ENCODE measurements around the gene ARSJ.

ARSJ gene

DNA sequence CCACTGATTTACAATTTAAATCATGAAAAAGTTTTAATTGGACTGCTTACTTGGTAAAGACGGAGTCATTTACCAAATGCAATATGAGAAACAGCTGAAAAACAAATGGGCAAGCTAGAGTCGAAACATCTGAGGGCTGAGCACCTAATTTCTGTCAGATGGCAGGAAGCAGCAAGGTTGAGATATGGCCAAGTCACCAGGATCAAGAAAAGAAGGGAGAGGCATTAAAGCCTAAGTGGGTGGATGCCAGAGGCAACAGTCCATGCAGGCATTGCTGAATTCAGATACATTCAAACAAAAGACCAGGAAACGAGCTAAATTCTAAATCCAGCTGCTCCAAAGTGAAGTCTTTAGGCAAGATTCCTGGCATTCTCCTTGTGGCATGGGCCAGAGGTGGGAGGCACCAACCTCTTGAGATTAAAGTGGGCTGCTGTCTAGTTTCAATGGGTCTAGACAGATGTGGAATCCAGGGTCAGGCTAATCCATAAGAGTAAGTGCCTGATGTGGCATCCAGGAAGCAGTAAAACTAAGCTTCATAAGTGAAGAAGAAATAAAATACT, 8.0 kb upstream of the ARSJ start:
- DNase-seq (ENCODE audit: low spot score): no peak

DNA sequence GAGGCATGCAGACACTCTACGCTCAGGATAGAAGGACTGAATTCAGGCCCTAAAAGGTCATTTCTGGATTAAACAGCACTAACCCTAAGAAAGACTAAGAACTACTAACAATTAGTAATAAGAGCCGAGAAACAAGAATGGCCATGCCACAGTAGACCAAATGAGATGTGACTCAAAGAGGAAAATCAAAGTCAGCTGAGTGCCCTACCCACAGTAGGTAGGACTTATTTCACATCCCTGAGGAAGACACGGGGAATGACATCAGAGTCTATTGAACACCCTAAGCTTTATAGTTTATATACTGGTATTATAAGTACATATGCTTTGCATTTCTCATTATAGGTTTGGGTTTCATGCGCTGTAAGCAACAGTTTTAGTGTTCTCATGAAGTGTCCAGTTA, 2.7 kb upstream of the ARSJ start:
- DNase-seq (ENCODE audit: low spot score): no peak

DNA sequence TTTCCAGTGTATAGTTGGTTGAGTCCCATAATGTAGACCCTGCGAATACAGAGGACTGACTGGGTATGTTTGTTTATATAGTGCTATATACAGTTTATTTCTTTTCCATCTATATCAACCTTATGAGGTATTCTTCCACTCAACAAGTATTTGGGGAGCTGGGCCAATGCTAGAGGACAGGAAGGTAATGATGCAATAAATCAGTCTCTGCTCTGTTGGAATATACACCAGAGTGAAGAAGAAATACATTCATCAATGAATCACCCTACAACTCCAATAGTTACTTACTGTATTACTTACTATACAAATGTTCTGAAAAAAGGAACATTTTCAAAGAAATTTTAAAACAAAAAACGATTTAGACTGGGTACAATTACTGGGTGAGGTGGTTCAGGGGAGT, 2.1 kb upstream of the ARSJ start:
- no peak for DNase-seq (ENCODE audit: low spot score)

DNA sequence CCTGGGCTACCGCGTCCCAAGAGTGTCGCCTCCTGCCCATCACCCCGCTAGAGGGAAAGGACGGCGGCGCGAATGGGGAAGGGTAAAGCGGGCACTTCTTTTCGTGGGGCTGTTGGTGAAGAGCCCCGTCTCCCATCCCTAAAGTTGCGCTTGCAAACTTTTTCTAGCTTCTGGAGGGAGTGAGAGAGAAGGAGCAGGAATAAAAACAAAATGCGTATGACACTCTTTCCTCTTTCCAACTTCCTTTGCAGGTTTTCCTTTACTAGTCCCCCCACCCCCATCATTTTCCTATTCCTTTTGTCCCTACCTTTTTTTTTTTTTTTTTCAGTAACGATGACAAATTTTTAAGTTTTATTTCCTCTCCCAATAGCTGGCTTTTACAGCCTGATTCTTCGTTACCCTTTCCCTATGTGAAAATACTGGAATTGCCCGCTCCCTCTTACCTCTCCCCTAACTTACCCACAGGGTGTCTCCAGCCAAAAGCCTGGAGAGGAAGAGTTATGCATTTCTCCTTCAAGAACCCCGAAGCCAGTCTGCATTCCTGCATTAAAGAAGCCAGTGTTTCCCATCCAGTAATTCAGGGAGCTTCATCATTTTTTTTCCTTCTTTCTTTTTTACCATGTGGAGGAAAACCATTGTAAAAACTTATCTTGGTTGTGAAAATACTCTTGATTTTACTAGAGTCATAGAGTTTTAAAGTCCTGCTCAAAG, 613 bp upstream of the ARSJ start:
- no peak for DNase-seq (ENCODE audit: low spot score)

DNA sequence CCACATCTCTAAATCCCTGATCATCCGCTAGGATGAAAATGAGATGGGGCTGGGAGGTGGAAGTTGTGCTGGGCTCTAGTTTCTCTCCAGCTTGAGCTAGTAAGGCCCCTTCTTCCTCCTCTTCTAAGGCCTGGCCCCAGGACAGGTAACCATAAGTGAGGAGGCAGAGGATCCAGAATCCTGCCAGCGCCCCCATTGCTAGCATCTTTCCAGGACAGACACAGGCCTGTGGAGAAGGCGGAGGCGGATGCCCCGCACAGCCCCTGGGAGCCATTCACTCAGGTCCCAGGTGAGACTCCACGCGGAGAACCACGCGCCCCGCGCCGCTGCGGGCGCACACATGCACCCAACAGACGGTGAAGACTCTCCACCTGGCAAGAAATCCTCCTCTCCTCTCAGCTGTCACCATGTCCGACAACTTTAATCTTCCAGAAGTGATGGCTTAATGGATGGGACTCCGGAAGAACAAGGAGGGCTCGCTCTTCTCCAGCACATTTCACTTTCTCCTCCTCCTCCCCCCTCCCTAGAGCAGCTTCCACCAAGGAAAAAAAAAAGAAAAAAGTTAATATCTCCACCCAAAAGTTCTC, 793 bp downstream of the ARSJ start:
- DNase-seq (ENCODE audit: low spot score): no peak

DNA sequence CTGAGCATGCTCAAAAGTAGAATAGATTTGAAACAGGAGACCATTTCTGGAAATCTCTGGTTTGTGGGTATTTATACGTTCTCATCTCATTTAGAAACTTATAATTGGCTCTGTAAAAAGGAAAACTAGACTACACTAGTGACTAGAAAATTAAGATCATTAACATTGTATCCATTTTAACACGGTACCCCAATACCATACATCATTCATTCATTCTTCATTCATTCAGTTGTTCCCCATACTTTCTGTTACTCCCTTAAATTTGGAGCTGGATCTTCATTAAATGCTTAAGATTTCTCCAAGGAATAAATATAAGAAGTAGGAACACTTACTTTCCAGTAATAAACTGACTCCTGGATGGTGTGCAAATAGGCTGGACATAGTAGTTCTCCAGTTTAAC, 1.3 kb downstream of the ARSJ start:
- no peak for DNase-seq (ENCODE audit: low spot score)

DNA sequence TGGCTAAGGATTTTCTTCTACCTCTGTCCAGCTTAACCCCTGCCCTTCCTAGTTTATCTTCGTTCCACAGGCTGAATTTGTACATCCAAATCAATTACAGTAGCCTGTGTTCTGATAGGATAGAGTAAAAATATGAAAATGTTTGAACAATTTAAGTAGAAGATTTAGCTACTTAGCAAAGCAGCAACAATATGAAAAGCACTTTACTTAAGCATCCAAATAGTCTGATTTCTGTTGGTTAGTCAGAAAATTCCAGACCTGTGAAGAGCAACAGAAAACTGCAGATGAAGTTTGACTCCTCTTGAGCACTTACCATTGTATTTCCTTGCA, 2.0 kb downstream of the ARSJ start:
- DNase-seq (ENCODE audit: low spot score): no peak

DNA sequence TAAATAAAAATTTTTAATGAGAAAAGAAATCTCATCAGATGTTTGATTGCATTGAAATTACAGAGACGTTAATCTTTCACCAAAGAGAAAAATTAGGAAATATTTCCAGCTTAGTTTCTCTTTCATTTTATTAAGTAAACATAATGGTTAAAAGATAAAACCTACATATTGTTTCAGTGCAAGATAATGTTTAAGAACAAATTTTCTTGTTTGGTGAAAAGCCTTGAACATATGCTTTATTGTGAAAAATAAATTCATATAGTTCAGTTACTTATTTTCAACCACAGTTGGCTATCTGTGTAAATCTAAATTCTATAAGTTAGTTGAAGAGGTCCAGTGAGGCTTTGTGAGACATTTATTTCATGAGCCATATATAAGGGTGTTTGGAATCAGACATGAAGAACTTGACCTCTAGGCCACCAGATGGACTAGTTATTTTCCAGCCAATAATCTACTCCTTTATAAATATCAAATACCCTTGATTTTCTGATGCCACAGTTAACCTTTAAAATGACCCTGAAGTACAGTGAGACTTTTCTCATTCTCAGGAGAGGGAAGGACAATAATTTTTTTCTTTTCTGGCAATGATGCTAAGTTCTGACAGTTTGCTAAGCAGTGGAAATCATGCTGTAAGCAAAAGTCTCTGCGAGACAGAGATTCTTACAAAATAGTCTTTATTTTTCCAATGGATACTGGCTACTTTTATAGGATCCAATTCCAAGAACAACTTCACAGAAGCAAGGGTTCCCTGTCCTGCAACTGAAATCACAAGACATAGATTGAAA, 2.5 kb downstream of the ARSJ start:
- DNase-seq (ENCODE audit: low spot score): no peak

DNA sequence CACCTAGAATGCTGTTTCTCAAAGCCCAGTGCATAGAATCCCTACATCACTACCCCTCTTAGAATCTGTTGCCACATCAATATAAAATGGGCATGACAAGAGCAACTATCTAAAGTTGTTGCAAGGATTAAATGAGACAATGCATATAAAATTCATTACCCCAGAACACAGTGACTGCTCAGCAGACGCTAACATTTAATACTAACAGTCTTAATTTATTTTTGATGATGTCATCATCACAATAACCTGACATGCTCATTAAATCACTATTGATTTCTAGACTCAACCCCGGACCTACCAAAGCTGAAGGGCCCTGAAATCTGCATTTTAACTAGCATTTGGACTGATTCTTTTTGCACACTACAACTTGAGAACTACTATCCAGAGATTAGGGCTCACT, 3.9 kb downstream of the ARSJ start:
- no peak for DNase-seq (ENCODE audit: low spot score)

DNA sequence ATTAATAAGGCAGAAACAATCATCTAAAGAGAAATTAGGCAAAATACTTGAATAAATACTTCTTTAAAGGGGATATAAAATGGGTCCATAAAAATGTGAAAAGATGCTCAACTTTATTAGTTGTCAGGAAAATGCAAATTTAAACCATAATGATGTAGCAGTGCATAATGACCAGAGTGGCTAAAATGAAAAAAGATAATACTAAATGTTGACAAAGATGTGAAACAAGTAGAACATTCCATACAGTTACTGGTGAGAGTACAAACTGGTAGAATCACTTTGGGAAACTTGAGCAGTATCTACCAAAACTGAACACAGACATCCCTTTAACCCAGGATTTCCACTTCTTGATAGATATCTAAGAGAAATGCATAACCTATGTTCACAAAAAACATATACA, 5.0 kb downstream of the ARSJ start:
- no peak for DNase-seq (ENCODE audit: low spot score)

DNA sequence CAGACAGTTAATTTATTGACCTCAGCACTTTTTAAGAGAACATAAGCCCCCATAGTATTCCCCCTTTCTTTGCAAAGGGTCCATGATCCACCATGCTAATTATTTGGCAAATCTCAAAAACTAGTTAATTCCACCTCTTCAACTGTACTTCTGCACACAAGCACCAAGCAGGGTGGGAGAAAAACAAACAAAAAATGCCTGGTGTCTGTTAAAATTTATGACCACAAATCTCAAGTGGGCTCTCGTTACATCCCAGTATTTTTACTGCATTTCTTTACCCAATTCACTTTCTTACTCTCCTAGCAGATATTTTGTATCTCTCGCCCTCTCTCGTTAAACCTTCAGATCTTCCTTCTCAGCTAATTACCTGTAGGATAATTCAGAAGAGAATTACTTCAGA, 6.1 kb downstream of the ARSJ start:
- no peak for DNase-seq (ENCODE audit: low spot score)

DNA sequence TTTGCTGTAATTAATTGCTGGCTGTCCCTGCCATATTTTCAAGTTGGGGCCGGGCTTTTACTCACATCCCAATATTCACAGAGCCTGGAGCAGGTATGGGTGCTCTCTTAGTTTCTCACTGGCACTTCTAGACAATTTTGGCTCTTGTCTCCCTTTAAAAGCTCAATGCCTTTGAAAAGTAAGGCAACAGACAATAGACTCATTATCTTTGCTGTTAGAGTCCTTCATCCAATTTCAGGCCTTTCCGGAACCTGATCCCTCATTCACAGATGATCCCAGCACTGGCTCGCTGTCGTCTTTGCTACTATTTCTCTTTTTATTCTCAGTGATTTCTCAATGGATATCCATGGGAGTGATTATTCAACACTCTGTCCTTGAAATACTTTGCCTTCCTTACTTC, 6.7 kb downstream of the ARSJ start:
- no peak for DNase-seq (ENCODE audit: low spot score)

DNA sequence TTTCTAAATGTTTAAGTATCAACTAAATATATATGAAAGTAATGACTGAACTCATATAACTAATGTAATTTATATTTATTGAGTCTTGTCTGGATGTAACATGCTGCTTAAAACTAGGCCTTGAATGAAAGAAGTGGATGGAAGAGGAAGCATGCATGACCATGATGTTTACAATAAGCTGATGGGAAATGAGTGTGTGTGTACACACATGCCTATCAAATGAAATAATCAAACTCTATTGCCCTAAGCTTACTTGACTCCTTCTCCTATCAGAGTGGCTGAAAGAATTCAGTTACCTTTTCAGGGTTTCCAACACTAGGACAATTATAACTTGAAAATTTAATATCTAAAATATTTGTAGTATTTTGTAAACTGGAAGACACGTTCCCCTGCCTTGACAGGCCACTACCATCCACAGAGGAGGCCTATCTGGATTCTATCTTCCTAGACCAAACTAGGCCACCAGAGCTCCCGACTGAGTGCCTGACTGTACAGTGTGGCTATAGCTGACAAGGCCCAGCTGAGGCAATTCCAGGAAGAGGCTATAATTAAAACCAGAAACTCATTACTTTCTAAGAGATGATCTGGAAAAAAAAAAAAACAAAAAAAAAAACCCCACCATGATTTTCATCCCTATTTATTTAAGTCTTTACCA, 7.6 kb downstream of the ARSJ start:
- DNase-seq (ENCODE audit: low spot score): no peak

DNA sequence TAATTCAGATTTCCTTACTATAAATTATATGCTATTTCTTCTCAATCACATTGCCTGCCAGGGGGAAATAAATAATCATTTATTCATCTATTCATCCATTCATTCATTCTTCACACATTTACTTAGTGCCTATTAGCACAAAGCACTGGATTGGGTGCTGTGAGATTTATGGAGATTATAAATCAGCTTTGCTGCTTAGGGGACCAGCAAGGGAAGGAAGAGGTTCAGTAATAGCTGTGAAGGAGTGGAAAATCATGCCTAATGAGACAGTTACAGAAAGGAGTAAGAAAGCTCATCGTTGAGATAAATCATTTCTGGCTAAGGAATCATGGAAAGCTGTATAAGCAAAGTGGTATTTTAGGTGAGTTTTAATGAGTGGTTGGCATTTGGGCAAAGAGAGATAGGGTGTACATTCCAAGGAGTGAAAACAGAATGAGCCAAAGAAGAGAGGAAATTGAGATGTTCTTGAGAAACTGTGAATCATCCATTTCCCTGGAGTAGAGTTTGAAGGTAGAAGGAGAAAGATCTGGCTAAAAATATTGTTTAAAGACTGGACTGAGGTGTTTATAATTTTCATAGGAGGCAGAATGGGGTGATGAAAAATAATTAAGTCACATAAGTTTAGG, 9.6 kb downstream of the ARSJ start:
- DNase-seq (ENCODE audit: low spot score): no peak

DNA sequence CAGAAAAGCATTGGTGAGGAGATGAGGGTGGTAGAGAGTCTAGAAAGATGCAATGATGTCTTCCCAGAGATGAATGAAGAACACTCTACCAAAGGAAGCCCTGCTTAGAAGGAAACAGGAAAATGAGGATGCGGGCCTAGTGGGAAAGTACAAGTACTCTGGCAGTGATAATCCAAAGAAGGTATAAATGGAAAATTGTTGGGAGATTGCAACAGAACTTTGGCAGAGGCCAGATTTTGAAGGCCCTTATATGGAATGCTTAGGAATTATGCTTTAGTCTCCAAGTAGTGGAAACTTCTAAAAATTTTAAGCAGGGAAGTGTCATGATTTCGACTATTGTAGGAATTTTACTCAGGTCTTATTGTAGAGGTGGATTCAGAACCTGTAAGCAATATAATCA, 11.0 kb downstream of the ARSJ start:
- no peak for DNase-seq (ENCODE audit: low spot score)

DNA sequence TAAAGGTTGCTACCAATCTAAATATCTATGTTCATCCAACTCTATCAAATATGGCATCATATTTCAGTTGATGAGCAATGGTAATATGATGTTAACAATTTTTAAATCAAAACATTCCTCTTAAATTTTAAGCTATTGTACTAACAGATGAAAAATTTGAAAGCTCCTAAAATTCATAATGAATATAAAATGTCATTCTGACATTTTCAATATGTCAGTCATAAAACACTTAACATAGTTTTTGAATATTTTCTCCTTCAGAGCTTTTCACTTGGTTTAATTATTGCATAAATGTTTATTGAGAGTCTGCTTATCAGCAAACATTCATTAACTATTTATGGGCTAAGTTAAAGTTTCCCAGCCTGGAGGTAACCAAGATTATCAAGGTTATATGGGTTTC, 11.8 kb downstream of the ARSJ start:
- no peak for DNase-seq (ENCODE audit: low spot score)

DNA sequence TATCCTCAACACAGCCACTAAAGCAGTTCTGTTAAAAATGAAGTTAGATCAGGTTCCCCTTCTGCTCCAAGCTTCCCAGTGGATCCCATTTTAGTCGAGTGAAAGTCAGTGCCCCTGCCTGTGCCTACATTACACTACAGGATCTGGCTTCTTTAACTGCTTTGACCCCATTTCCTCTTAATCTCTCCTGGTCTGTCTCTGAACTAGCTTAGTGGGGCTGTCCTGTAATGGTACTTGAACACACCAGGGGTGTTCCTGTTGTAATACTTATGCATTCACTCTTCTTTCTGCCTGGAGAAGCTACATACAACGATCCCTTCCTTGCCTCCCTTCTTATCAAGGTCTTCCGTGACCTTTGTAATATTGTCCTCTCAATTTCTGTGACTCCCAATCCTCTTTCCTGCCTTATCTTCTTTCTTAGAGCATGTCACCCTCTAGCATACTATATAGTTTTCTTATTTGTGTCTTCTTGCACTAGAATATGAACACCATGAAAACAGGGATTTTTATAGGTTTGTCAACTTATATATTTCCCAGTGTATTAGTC, 16.7 kb downstream of the ARSJ start:
- no peak for DNase-seq (ENCODE audit: low spot score)

DNA sequence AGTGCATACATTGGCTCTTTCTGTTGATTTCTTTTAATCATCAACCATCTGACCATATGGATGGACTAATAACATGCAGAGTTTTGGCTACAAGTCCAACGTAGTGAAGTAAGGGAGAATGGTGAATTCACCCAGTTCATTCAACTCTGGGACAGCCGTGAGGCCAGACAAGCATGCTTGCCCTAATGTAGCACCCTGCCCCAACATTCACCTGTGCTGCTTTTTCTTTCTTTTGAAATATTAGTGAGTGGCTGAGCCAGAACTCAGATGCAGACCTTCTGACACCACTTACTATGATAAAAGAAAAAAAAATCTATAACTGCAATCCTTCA, 17.5 kb downstream of the ARSJ start:
- no peak for DNase-seq (ENCODE audit: low spot score)

DNA sequence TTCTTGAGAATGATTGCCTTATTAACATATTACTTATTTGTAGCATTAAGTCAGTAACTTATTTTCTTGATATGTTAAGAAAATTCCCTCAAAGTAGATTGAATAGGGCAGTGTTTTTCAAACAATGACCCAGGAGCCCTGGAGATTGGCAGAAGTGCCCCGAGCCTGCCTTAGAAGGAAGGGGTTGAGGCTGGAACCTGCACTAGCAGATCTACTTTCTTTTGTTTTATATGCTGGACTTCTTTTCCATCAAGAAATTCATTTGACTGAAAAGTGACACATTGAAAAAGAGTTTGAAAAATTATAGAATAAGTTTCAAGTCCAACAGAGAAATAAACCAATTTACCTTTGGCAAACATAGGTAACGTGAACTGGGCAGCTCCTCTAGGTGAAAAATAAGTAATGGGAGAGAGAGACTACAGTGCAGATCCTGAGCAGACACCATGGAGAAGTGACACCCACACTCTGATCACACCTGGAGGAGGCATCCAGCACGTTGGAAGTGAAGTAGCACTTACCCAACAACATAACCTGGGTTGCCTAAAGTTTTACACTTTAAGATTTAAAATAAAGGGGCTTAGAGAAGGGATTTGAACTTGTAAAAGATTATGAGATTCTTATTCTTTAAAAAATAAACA, 18.6 kb downstream of the ARSJ start:
- DNase-seq (ENCODE audit: low spot score): no peak

DNA sequence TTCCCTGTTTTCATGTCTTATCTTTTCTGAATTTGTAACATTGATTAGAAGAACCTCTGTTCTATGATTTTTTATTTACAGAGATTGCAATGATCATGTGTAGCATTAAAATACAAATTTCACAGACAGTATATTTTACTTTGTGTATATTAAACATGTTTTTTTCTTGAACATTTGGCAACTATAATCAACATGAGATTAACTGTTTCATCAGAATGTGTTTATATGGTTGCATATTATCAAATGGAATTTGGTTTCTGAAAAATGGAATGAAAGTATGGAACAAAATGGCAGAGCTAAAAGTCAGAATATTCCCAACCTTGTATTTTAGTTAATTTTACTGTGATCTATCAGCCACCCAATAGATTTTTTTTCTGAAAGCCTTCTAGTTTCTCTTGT, 19.9 kb downstream of the ARSJ start:
- no peak for DNase-seq (ENCODE audit: low spot score)

DNA sequence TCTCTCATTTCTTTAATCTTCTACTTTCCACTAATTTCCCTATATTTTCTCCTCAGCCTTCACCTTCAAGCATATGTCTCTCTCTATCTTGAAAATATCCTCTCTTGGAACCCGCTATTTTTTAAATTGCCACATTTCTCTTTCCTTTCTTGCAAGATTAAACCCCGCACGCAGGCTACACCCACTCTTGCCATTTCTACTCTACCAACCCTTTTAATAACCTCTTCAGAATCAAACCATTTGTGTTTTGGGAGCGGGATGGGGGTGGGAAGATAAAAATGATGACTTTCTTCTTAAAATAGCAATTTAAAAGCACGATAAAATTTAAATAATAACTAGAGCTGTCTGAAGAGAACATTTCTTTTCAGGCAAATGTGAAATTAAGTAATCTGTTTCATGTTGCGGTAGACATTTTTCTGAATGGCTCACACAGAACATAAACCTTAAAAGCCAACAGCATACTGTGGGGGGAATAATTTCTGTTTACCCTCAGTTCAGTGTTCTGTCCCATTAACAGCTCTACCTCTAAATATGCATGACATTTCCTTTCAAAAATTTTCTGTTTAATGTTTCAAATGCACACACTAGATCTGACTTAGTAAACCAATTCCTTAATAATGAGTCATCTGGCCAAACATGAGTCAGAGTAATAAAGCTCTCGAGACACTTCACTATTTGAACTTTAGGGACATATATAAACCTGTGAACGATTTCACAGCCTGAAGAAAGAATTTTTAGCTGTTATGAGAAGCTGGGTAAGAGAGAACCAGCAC, 20.5 kb downstream of the ARSJ start:
- peak; percentile 4 for DNase-seq (ENCODE audit: low spot score)

All from CD4-positive, alpha-beta T cell treated with Interleukin-2 at 100 ng/mL for 4 hours (primary cell).